ENCODE data around the gene NT5DC3.
A peak's percentile ranks its signal among the peaks of the same experiment; 100 is the strongest.

The NT5DC3 gene

GRCh38 chr12:103840876-103841689 lies at the start of gene NT5DC3:
Gene NT5DC3 (minus strand): TSS chr12:103841234. CDS start chr12:103841156, 78 bp downstream.
- peak within 1 kb of the TSS; percentile 79 for H3K4me3 ChIP-seq (ENCODE audit: low read depth, low read length)

GRCh38 chr12:103887738-103888137 lies 46.7 kb upstream of the NT5DC3 start:
- H3K4me3 ChIP-seq (ENCODE audit: low read depth, low read length) = no peak overlapping the region

GRCh38 chr12:103886195-103886797 lies 45.3 kb upstream of the NT5DC3 start:
- H3K4me3 ChIP-seq (ENCODE audit: low read depth, low read length) = no peak overlapping the region

- H3K4me3 ChIP-seq (ENCODE audit: low read depth, low read length) = no peak overlapping the region
Observed at GRCh38 chr12:103884316-103884715, 43.3 kb upstream of the NT5DC3 start.

DNA sequence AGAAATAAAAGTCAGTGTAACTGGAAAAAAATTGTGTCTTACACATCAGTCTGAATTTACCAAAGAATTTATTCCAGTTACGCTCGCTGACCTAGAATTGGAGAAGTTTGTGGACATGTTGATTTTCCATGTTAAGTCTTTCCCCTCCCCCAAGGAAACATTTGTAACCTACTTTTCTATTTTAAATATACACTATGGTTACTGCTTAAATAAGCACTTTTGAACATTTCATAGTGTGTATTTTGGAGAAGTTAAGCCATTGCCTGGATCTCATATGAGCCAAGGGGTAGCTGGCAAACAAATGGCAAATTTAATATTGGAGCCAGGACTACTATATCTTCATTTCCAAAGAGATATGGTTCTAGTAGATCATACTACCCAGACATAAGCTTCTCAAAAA lies 42.9 kb upstream of the NT5DC3 start:
- H3K4me3 ChIP-seq (ENCODE audit: low read depth, low read length) = no peak overlapping the region

DNA sequence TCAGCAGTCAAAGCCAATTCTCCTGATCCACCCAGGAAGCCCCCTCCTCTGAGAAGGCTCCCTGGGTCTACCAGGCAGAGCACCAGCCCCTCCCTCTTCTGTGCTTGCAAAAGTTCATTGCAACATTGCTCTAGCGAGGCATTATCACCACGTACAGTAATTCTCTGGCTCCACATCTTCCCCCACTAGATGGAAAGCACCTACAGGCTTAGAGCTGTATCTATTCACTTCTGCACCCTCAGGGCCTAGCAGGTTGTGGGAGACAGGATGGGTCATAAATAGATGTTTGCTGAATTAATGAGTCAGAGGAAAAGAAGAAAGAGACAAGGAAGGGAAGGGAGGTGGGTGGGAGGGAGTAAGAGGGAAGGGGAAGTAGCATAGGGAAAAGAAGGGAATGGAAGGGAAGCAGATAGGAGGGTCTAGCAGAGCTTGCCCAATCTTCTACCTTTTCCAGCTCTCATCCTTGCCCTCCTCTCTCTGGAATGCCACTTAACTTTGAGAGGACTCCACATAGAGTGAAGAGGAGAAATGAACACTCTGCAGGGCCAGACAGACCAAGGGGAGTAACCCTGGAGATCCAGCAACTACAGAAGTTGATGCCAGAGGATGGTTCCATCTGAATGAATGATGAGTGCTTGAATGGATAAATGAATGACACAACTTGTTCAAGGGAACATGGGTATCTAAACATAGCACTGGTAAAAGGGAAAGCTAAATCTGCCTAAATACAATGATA lies 42.0 kb upstream of the NT5DC3 start:
- H3K4me3 ChIP-seq (ENCODE audit: low read depth, low read length) = no peak overlapping the region

DNA sequence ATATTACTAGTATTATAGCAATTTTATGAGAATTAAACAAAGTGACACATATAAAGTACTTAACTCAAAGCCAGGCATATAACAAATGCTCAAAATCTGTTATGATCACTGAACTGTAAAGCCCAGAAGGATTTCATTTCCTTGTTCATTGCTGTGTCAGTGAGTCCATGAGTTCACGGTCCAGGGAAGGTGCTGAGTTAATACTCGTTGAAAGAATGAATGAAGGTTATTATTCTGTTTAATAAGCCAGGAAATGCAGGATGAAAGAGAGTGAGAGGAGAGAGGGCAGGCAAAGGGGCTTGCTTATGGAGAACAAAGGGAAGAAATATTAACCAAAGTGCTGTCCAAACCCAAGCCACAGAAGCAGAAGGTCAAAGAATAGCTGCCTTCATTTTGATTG lies 40.2 kb upstream of the NT5DC3 start:
- no peak overlapping the region for H3K4me3 ChIP-seq (ENCODE audit: low read depth, low read length)

- H3K4me3 ChIP-seq (ENCODE audit: low read depth, low read length) = no peak overlapping the region
Observed at GRCh38 chr12:103880299-103881142, 39.5 kb upstream of the NT5DC3 start.

DNA sequence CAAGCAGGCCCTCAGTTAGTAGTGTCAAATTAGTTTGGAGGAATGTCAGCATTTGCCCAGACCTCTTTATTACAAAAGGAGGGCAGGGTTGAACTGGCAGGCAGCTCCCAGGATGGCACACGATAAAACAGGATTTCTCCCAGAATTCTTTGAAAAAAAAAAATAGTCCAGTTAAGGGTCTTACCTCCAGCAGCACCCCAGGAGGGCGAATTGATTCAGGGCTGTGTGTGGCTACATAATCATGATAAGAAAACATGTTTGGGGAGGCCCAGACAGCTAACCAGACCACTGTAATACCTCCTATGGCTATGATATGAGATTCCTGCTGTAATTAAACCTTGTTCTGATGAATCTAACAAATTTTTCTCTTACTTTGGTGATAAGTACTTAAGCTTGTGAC lies 38.8 kb upstream of the NT5DC3 start:
- H3K4me3 ChIP-seq (ENCODE audit: low read depth, low read length) = no peak overlapping the region

DNA sequence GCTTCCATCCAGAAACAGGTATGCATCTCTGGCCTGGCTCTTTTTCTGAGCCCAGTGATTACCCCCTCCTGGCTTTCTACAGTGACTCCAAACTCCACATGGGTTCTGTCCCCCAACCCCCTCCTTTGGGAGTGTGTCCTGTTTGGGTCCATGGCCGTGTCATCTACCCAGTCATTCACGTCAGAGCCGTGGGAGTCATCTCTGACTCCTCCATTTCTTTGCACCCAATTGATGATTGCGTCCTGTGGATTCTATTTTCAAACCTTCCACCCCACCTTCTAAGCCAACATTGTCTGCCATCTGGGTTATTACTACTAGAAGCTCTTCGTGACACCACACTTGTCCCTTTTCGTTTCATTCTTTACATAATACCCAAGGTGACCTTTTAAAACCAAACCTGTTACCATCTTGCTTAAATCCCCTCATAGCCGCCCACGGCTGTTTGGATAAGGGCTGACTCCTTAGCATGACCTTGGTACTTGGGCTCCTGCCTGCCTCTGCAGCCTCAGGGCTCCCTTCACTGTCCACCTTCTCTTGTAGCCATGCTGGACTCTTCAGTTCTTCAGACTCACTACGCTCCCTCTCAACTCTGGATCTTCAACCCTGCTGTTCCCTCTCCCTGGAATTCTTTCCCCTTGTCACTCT lies 38.1 kb upstream of the NT5DC3 start:
- no peak overlapping the region for H3K4me3 ChIP-seq (ENCODE audit: low read depth, low read length)

GRCh38 chr12:103877934-103878510 lies 37.0 kb upstream of the NT5DC3 start:
- no peak overlapping the region for H3K4me3 ChIP-seq (ENCODE audit: low read depth, low read length)

DNA sequence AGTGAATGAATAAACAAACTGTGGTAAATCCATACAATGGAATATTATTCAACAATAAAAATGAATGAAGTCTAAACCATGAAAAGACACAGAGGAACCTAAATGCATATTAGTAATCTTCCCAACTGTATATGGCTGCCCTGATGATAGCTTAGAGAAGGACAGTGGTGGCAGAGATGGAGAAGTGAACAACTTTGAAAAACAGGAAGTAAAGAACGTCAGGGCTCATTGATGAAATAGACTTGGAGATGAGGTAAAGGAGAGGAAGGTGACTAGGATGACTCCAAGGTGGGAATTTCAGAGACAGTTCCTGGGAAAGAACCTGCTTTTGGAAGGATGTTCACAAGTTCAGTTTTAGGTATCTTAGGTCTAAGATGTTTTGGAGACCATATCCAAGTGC lies 36.3 kb upstream of the NT5DC3 start:
- H3K4me3 ChIP-seq (ENCODE audit: low read depth, low read length) = no peak overlapping the region

DNA sequence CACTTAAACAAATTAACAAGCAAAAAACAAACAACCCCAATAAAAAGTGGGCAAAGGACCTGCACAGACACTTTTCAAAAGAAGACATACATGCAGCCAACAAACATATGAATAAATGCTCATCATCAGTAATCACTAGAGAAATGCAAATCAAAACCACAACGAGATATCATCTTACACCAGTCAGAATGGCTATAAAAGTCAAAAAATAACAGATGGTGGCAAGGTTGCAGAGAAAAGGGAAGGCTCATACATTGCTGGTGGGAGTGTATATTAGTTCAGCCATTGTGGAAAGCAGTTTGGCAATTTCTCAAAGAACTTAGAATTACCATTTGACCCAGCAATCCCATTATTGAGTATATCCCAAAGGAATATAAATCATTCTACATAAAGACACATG lies 34.6 kb upstream of the NT5DC3 start:
- H3K4me3 ChIP-seq (ENCODE audit: low read depth, low read length) = no peak overlapping the region

GRCh38 chr12:103868215-103868614 lies 27.2 kb upstream of the NT5DC3 start:
- no peak overlapping the region for H3K4me3 ChIP-seq (ENCODE audit: low read depth, low read length)

DNA sequence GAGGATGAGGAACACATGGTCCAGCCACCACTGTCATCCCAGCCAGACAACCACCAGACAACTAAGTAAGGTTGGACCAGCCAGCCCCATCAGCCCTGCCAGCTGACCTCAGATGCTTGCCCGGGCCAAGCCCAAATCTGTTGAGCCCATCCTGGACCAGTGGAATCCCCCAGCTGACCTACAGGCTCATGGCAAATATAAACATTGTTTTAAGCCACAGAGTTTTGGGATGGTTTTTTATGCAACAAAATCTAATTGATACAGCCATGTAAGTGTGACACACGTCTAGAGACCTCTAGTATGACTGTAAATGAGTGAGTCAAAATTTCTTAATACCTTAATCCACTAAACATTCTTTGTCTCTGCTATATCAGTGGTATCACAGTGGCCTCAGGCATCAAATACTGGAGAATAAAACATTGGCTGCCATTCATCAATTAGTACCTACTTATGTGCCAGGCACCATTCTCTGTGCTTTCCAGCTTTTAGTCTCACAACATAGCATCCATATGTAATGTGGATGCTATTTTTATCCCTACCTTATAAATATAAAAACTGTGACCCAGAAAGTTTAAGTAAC lies 24.2 kb upstream of the NT5DC3 start:
- H3K4me3 ChIP-seq (ENCODE audit: low read depth, low read length) = no peak overlapping the region

DNA sequence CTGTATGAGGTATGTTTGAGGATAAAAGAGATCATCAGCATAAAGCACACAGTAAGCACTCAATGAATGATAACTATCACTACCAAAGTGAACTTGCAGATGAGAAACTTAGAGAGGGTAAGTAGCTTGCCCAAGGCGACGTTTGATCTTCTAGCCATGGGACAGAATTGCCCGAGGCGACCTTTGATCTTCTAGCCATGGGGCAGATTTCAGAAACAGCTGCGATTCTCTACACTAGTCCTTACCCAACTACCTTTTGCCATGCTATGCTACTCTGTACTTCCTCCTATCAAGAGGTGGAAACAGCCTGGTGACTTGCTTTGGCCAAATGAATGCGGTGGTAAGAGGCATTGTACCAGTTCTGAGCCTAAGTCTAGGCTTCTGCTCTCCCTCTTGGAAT lies 23.7 kb upstream of the NT5DC3 start:
- no peak overlapping the region for H3K4me3 ChIP-seq (ENCODE audit: low read depth, low read length)

DNA sequence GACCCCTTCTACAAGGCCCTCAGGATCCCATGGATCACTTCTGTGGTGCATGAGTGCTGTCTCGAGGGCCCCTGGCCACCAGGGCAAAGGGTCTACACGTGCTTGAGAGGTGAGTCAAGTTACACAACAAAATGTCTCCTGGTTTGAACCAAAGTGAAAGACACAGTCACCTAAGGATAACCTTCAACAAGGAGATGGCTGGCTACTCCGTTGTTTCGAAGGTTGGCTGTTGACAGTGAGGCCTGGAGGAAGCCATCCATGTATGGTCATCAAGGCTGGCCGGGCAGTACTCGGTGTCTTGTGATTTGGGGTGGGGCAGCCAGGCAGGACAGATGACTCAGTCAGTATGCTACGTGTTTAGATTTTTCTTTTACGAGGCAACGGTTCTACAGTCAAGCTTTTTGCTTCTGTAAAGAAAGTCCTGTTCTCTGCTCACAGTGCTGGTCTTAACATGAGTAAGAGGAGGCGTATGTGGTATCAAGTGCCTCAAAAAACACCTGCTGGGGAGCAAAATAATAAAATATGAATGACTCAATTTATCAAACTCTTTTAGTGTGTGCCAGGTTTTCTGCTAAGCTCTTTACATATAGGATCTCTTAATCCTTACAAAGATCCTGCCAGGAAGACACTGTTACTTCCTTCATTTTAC lies 18.0 kb upstream of the NT5DC3 start:
- H3K4me3 ChIP-seq (ENCODE audit: low read depth, low read length) = no peak overlapping the region

GRCh38 chr12:103858335-103858734 lies 17.3 kb upstream of the NT5DC3 start:
- no peak overlapping the region for H3K4me3 ChIP-seq (ENCODE audit: low read depth, low read length)

- no peak overlapping the region for H3K4me3 ChIP-seq (ENCODE audit: low read depth, low read length)
Observed at GRCh38 chr12:103857164-103857563, 16.1 kb upstream of the NT5DC3 start.
